NCI-H2196 treated with DMSO at 0.1 percent for 48 hours (cell line): ENCODE data around the gene SP140.

Source experiments
- DNase-seq: peaks from one replicate; lab custom pipeline; 2025; ENCODE audit not compliant: unreplicated experiment; lab: John Stamatoyannopoulos, UW

The SP140 gene

DNA sequence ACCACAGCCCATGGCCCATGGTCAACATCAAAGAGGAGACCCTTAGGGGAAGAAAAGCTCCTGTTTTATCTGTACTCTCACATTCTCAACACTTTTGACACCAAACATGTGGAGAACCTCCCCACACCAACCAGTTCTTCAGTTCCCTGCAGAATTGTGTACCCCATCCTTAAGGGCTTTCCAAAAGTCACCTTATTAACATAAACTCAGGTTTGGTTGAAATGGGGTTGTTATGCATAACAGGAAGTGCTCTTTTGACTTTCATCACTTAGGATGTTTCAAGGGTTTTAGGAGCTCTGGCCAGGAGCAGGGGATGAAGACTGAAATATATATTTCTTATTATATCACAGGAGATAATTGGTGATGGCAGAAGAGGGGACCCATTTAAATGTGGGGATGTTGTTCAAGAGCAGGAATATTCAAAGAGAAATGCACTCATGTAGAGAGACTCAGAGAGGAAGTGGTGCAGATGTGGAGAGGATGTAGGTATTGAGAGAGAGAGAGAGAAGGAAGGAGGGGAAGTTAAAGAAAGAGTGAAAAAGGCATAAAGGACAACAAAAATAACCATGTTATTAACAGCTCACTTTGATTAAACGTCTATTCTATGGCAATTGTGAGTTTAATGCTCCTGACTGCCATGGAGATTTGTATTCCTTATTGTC is 136.6 kb downstream of the SP140 start:
- DNase-seq, result no peak
